Measurements from ENCODE around the gene TMEM255A. TPM values are rescaled to one million over a fixed set of nuclear protein-coding genes. Genes with fewer than 3 reads are reported as not detected.

Gene TMEM255A
- total and polyA plus RNA-seq, 4 experiments from 2014 or later = 0.27 to 1.1 (median 0.78) TPM

DNA sequence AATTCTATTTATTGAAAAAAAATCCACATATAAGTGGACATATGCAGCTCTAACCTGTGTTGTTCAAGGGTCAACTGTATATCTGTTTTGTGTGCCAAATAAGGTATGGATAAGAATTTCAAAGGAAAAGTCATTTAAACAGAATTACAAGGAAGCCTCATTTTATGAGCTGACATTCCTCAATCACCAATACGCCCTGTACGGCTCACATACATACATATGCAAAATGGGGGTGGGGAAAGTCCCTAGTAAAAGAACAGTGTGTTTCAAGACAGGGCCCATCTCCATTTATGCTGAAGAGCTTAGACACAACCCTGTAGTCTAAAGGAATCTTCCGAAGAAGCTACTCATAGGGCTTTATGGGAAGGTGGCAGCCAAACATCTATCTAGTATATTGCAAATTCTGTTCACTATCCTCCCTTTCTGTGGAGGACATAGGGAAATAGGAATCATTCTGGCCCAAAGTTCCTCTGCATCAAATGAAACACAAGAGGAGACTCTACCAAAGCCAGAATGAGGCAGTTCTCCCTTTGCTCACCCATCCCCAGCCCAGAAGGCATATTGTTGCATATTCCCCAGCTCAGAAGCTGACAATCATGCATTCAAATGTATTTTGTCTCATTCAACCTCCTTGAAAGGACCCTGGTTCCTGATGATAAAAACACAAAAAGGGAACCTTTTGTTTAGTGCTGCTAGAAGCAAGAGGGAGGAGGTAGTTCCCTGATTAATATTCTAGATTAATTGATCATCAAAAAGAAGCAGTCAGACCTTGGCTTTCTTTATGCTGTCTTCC, 74.4 kb downstream of the TMEM255A start:
- peaks cover 0 to under 1% (median 0%) of the 10 kb centered on the region in 4 donors for H3K4me1 Mint-ChIP-seq

DNA sequence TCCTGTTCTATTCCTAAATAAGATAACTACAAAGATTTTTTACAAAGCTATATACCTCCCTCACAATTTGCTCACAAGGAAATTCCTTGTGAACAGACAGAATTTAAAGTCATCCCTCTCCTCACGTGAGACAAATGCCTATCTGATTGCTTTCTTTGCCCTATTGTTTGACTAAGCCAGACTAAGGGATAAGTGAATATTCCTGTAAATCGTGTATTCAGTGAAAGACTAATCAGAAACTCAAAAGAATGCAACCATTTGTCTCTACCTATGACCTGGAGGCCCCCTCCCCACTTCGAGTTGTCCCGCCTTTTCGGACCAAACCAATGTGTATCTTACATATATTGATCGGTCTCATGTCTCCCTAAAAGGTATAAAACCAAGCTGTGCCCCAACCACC, 76.0 kb downstream of the TMEM255A start:
- Histone ChIP-seq H3K9me3 (ENCODE audit: control insufficient read depth in 1 of 2, low read length in 2 of 2) (no peaks in the 10 kb centered on the region), H3K27ac (ENCODE audit: low read depth, low read length) (no peak overlapping the region), H3K4me3 (ENCODE audit: low read length in 2 of 2) (no peak overlapping the region), H3K4me1 (ENCODE audit: insufficient read depth, low read length) (no peaks in the 10 kb centered on the region), H3K36me3 (ENCODE audit: insufficient read depth, low read length) (peaks cover 6% of the 10 kb centered on the region), H3K27me3 (ENCODE audit: insufficient read depth, low read length) (no peaks in the 10 kb centered on the region)
- Mint-ChIP-seq H3K9me3 (no peaks in the 10 kb centered on the region), H3K27me3 (no peaks in the 10 kb centered on the region), H3K4me1 (no peaks in the 10 kb centered on the region), H3K4me3 (no peak overlapping the region), H3K27ac (no peak overlapping the region), H3K36me3 (peaks cover 0 to 12% of the 10 kb centered on the region in 2 donors)
- ChIA-PET CTCF (ENCODE audit: partially characterized antibody) (no interaction called here), POLR2A (ENCODE audit: partially characterized antibody) (no interaction called here)
- DNase-seq = no peak
- intact Hi-C loops (cut with micrococcal nuclease) = no loop called here

More for the DNA sequence above, 74.4 kb downstream of the TMEM255A start:
- intact Hi-C loops (cut with micrococcal nuclease) = no loop called here
- Histone ChIP-seq H3K4me3 (ENCODE audit: low read length in 2 of 2) (no peak overlapping the region), H3K36me3 (ENCODE audit: insufficient read depth, low read length) (peaks cover 6% of the 10 kb centered on the region), H3K9me3 (ENCODE audit: control insufficient read depth in 1 of 2, low read length in 2 of 2) (no peaks in the 10 kb centered on the region), H3K4me1 (ENCODE audit: insufficient read depth, low read length) (no peaks in the 10 kb centered on the region), H3K27me3 (ENCODE audit: insufficient read depth, low read length) (no peaks in the 10 kb centered on the region), H3K27ac (ENCODE audit: low read depth, low read length) (no peak overlapping the region)
- Mint-ChIP-seq H3K9me3 (no peaks in the 10 kb centered on the region), H3K36me3 (peaks cover 0 to 12% of the 10 kb centered on the region in 2 donors), H3K27ac (no peak overlapping the region), H3K27me3 (no peaks in the 10 kb centered on the region), H3K4me3 (no peak overlapping the region)
- ChIA-PET CTCF (ENCODE audit: partially characterized antibody) (no interaction called here), POLR2A (ENCODE audit: partially characterized antibody) (no interaction called here)
- DNase-seq = no peak

DNA sequence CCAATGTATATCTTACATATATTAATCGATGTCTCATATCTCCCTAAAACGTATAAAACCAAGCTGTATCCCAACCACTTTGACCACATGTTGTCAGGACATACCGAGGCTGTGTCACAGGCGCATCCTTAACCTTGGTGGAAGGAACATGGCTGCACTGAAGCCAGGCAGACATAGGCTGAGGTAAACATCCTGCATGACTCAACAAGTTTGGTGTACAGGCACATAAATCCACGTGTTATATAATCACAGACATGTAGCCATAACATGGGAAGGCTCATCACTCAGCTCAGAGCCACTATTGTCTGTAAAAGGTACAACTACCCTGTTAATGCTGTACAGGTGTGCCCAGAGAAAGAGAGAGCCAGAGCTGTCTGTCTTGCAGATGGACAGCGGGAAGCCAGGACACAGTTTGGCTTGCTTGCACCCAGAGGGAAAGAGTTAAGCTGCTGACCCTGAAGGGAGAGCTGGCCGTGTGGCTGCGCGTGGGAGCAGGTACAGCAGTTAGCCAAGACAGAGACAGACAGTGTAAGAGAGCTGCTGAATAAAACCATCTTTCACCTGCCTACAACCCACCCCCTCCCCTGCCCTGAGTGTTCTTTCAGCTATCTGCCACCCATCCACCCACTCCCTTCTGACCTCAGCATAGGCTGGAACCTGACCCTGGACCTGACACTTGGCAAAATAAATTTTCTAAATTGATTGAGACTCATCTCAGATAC, 82.9 kb downstream of the TMEM255A start:
- H3K9me3 ChIP-seq (ENCODE audit: control insufficient read depth in 1 of 2, low read length in 2 of 2) = no peaks in the 10 kb centered on the region
- H3K4me1 Mint-ChIP-seq = peaks cover 0 to 5% (median 0%) of the 10 kb centered on the region in 4 donors
- H3K4me1 ChIP-seq (ENCODE audit: insufficient read depth, low read length) = no peaks in the 10 kb centered on the region
- no peaks in the 10 kb centered on the region for H3K27me3 Mint-ChIP-seq
- H3K27ac Mint-ChIP-seq = no peak overlapping the region
- no peak overlapping the region for H3K4me3 ChIP-seq (ENCODE audit: low read length in 2 of 2)
- H3K4me3 Mint-ChIP-seq = no peak overlapping the region
- intact Hi-C loops (cut with micrococcal nuclease) = no loop called here
- no peak for DNase-seq
- POLR2A ChIA-PET (ENCODE audit: partially characterized antibody) = no interaction called here
- H3K36me3 ChIP-seq (ENCODE audit: insufficient read depth, low read length) = no peaks in the 10 kb centered on the region
- H3K27ac ChIP-seq (ENCODE audit: low read depth, low read length) = no peak overlapping the region
- H3K36me3 Mint-ChIP-seq = peaks cover 0 to 11% of the 10 kb centered on the region in 2 donors
- CTCF ChIA-PET (ENCODE audit: partially characterized antibody) = interaction anchor here (1.7 to 5.6 kb wide), 2 partner anchors 9 to 14 kb away, joined by 4 to 20 read pairs; no protein-coding TSS in a partner anchor
- H3K9me3 Mint-ChIP-seq = no peaks in the 10 kb centered on the region
- no peaks in the 10 kb centered on the region for H3K27me3 ChIP-seq (ENCODE audit: insufficient read depth, low read length)

DNA sequence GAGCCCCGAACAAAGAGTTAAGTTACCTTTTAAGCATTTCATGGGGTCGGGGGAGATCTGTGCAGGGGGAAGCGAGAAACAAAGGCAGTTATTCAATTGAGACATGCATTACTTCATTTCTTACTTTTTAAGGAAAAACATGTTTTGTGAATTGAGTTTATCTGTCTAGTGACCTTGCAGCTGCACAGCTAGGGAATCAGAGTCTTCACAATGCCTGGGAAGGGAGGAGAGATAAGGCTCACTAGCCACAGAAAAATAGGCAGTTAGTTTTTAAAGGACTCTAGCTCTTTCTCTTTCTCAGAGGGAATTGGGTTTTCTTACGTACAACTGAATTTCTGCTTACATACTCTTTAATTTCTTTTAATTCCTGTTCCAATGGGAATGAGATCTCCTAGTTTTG, 86.9 kb downstream of the TMEM255A start:
- H3K4me3 ChIP-seq (ENCODE audit: low read length in 2 of 2) = no peak overlapping the region
- no peaks in the 10 kb centered on the region for H3K4me1 ChIP-seq (ENCODE audit: insufficient read depth, low read length)
- H3K27ac ChIP-seq (ENCODE audit: low read depth, low read length) = no peak overlapping the region
- H3K9me3 ChIP-seq (ENCODE audit: control insufficient read depth in 1 of 2, low read length in 2 of 2) = no peaks in the 10 kb centered on the region
- no peak overlapping the region for H3K4me3 Mint-ChIP-seq
- H3K27me3 Mint-ChIP-seq = no peaks in the 10 kb centered on the region
- intact Hi-C loops (cut with micrococcal nuclease) = no loop called here
- peaks cover 0 to 22% of the 10 kb centered on the region in 2 donors for H3K36me3 Mint-ChIP-seq
- H3K27me3 ChIP-seq (ENCODE audit: insufficient read depth, low read length) = no peaks in the 10 kb centered on the region
- no peaks in the 10 kb centered on the region for H3K36me3 ChIP-seq (ENCODE audit: insufficient read depth, low read length)
- CTCF ChIA-PET (ENCODE audit: partially characterized antibody) = interaction anchor here (5.6 kb wide), 1 partner anchor 10 kb away, joined by 20 read pairs; no protein-coding TSS in a partner anchor
- DNase-seq = no peak
- H3K9me3 Mint-ChIP-seq = no peaks in the 10 kb centered on the region
- H3K4me1 Mint-ChIP-seq = peaks cover 0 to 5% (median under 1%) of the 10 kb centered on the region in 4 donors
- H3K27ac Mint-ChIP-seq = no peak overlapping the region
- POLR2A ChIA-PET (ENCODE audit: partially characterized antibody) = no interaction called here

DNA sequence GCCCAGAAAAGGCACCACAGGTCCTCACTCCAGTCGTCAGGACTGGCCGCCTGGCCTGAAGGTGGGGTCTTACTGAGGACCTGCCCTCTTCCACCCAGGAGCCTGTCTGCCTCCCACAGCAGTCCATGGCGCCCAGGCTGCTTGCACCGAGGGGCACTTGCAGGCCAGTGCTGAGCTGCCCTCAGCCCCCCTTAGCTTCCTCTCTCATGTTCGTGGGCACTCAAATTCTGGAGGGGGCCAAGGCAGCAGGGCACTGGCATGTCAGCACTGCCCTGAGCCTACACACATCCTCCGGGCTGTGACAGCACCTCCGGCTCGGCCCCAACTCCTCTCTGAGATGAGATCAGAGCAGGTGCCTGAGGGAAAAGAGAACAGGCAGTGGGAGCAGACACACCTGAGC, 87.9 kb downstream of the TMEM255A start:
- Mint-ChIP-seq H3K4me3 (no peak overlapping the region), H3K27ac (no peak overlapping the region), H3K27me3 (no peaks in the 10 kb centered on the region), H3K4me1 (peaks cover 0 to 5% (median under 1%) of the 10 kb centered on the region in 4 donors), H3K9me3 (no peaks in the 10 kb centered on the region), H3K36me3 (peaks cover 0 to 22% of the 10 kb centered on the region in 2 donors)
- no peak overlapping the region for H3K27ac ChIP-seq (ENCODE audit: low read depth, low read length)
- ChIA-PET POLR2A (ENCODE audit: partially characterized antibody) (no interaction called here), CTCF (ENCODE audit: partially characterized antibody) (interaction anchor here (1.5 to 5.6 kb wide), 2 partner anchors 9 to 10 kb away, joined by 7 to 20 read pairs; no protein-coding TSS in a partner anchor)
- DNase-seq = no peak
- no peak overlapping the region for H3K4me3 ChIP-seq (ENCODE audit: low read length in 2 of 2)
- no peaks in the 10 kb centered on the region for H3K9me3 ChIP-seq (ENCODE audit: control insufficient read depth in 1 of 2, low read length in 2 of 2)
- intact Hi-C loops (cut with micrococcal nuclease) = no loop called here
- no peaks in the 10 kb centered on the region for H3K27me3 ChIP-seq (ENCODE audit: insufficient read depth, low read length)
- no peaks in the 10 kb centered on the region for H3K36me3 ChIP-seq (ENCODE audit: insufficient read depth, low read length)
- H3K4me1 ChIP-seq (ENCODE audit: insufficient read depth, low read length) = no peaks in the 10 kb centered on the region

DNA sequence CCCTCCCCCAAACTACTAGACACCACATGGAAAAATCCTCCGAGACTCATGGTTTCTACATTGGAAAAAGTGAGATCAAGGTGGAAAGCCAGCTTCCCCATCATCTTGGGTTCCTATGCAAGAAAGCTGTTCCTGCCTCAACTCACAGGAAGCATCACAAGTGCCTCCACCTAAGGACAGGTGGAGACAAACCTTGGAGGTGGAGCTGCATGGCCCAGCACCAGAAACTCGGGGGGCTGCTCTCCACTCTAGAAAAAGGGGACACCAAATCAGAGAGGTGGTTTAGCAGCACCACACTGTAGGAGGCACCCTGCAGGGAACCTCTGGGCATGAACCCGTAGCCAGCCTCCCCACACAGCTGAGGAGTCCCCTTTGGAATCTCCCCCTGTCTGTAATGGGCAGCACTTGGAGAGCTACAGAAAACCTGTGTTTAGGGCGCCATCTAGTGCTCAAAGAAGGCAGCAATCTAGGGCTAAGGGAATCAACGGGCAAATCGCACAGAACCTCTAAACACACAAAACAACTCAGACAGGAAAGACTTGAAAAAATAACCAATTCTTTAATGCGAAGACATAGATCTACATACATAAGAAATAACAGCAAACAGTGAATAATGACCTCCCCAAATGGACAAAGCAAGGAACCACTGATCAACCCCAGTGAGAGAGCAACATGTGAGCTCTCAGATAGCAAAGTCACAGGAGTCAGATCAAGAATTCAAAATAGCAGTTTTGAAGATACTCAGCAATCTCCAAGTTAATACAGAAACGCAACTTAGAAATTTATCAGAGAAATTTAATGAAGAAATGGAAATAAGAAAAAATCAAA, 97.6 kb downstream of the TMEM255A start:
- H3K4me1 Mint-ChIP-seq = peaks cover 3 to 7% (median 5%) of the 10 kb centered on the region in 4 donors
- Histone ChIP-seq H3K4me1 (ENCODE audit: insufficient read depth, low read length) (no peaks in the 10 kb centered on the region), H3K9me3 (ENCODE audit: control insufficient read depth in 1 of 2, low read length in 2 of 2) (no peaks in the 10 kb centered on the region), H3K36me3 (ENCODE audit: insufficient read depth, low read length) (no peaks in the 10 kb centered on the region), H3K4me3 (ENCODE audit: low read length in 2 of 2) (no peak overlapping the region), H3K27ac (ENCODE audit: low read depth, low read length) (no peak overlapping the region), H3K27me3 (ENCODE audit: insufficient read depth, low read length) (no peaks in the 10 kb centered on the region)
- intact Hi-C loops (cut with micrococcal nuclease) = no loop called here
- DNase-seq = peak; percentile 38 to 52 (median 44)
- H3K9me3 Mint-ChIP-seq = no peaks in the 10 kb centered on the region
- no peak overlapping the region for H3K4me3 Mint-ChIP-seq
- peaks cover 0 to 2% of the 10 kb centered on the region in 2 donors for H3K36me3 Mint-ChIP-seq
- CTCF ChIA-PET (ENCODE audit: partially characterized antibody) = interaction anchor here (0.6 to 3.0 kb wide), 14 partner anchors 9 to 340 kb away, joined by 3 to 20 read pairs (median 4); partner anchors contain the start of gene ZBTB33
- H3K27ac Mint-ChIP-seq = no peak overlapping the region
- POLR2A ChIA-PET (ENCODE audit: partially characterized antibody) = no interaction called here
- H3K27me3 Mint-ChIP-seq = no peaks in the 10 kb centered on the region

Measured in CD4-positive, alpha-beta memory T cell (primary cell).